ENCODE measurements around the gene RPTOR.

- TF ChIP-seq CTCF (IDR thresholded peaks at IDR 0.05; ENCODE audit: extremely low read depth in 1 of 2, insufficient read depth in 1 of 2, low read depth in 1 of 2, low read length in 2 of 2) (no peak), POLR2AphosphoS5 (IDR thresholded peaks at IDR 0.05; ENCODE audit: insufficient read depth, low read depth, low read length) (no peak), POLR2A (IDR thresholded peaks at IDR 0.05; ENCODE audit: low read depth, low read length) (no peak), MYC (IDR thresholded peaks at IDR 0.05; ENCODE audit: low read depth, low read length) (no peak), EZH2 (IDR thresholded peaks at IDR 0.05; ENCODE audit: borderline replicate concordance, low read depth, low read length, severe bottlenecking) (no peak), JUN (IDR thresholded peaks at IDR 0.05; ENCODE audit: borderline replicate concordance, insufficient read depth, insufficient read length, low read depth) (no peak), GATA2 (IDR thresholded peaks at IDR 0.05; ENCODE audit: insufficient read depth, insufficient read length, low read depth, low read length) (no peak), FOS (IDR thresholded peaks at IDR 0.05; ENCODE audit: borderline replicate concordance, insufficient read depth, low read length) (no peak)
These were observed 375.0 kb downstream of the RPTOR start for GRCh38 chr17:80919331-80920311.

Measured in endothelial cell of umbilical vein (primary cell).